Esophagus muscularis mucosa (tissue), 4 donors: ENCODE data around the gene OSBPL2. TPM values are rescaled to one million over a fixed set of nuclear protein-coding genes. Genes with fewer than 3 reads are reported as not detected.

ENCODE experiments used
- DNase-seq: peaks from one replicate; pipeline ENCODE4 v3.0.0-alpha.2; 2017; ENCODE audit errors: extremely low spot score
- H3K27ac ChIP-seq, 4 donors: fragments of 200-600 bp; sonication (generic); replicated peaks in 1 of 4; 1 replicate in 3 of 4; 2 replicates in 1 of 4; pipeline ENCODE4 v1.5.1; 2016 to 2019; ENCODE audit warnings: mild to moderate bottlenecking in 1 of 4
- H3K27me3 ChIP-seq, 4 donors: fragments of 200-600 bp; sonication (generic); one replicate each; pipeline versions ENCODE4 v1.5.1 to v1.6.0; 2016 to 2019
- H3K36me3 ChIP-seq, 4 donors: fragments of 200-600 bp; sonication (generic); one replicate each; pipeline ENCODE4 v1.5.1; 2016 to 2019
- H3K4me1 ChIP-seq, 4 donors: fragments of 200-600 bp; sonication (generic); one replicate each; pipeline ENCODE4 v1.5.1; 2016 to 2019
- H3K4me3 ChIP-seq, 4 donors: fragments of 200-600 bp; sonication (generic); 1 replicate in 2 of 4; 2 replicates in 2 of 4; pipeline ENCODE4 v1.5.1; 2016 to 2019; ENCODE audit warnings: mild to moderate bottlenecking in 4 of 4, moderate library complexity in 1 of 4
- H3K9me3 ChIP-seq, 4 donors: fragments of 200-600 bp; sonication (generic); 1 replicate in 3 of 4; 2 replicates in 1 of 4; pipeline ENCODE4 v1.5.1; 2016 to 2019
- EP300 ChIP-seq: sonication (generic); formaldehyde crosslinking; IDR thresholded peaks from one replicate; pipeline ENCODE4 v1.6.1; 2017; ENCODE audit warnings: antibody characterized with exemption
- POLR2A ChIP-seq: fragments of 450-650 bp; IDR thresholded peaks from one replicate; pipeline ENCODE4 v1.6.1; 2017; ENCODE audit warnings: antibody characterized with exemption, moderate library complexity, mild to moderate bottlenecking, low read depth
- POLR2AphosphoS5 ChIP-seq, 2 donors: sonication (generic); formaldehyde crosslinking; IDR thresholded peaks; one replicate each; pipeline ENCODE4 v1.6.1; 2017; ENCODE audit warnings: antibody characterized with exemption in 2 of 2
- WGBS: methylation state at CpG from one replicate; pipeline ENCODE4 v1.1.5; 2018; 5-methylcytosine and 5-hydroxymethylcytosine counted together
- intact Hi-C: fragments of 100-400 bp; cut with DNase I; formaldehyde crosslinking; loops from one replicate; pipeline ENCODE4 v1.15.1; 2023
- total RNA-seq, 4 donors: library from RNA; depleted of rRNA; stranded (reverse); fragments of >200 nt; gene quantifications; one replicate each; pipeline versions ENCODE4 v1.1.0 to v1.2.1, GENCODE V29; 2016
- TF ChIP-seq, protein P1 (sequence below), 3 experiments: fragments of 200-600 bp in 2 of 3; fragments of 450-650 bp in 1 of 3; sonication (generic) in 2 of 3; IDR thresholded peaks; one replicate each; pipeline ENCODE4 v1.5.1; 2017 to 2019; ENCODE audit warnings: antibody characterized with exemption in 3 of 3, mild to moderate bottlenecking in 2 of 3, moderate library complexity in 1 of 3

The OSBPL2 gene
- total RNA-seq, 4 donors from 2014 or later = 34.5 to 52.7 (median 44.2) TPM

DNA sequence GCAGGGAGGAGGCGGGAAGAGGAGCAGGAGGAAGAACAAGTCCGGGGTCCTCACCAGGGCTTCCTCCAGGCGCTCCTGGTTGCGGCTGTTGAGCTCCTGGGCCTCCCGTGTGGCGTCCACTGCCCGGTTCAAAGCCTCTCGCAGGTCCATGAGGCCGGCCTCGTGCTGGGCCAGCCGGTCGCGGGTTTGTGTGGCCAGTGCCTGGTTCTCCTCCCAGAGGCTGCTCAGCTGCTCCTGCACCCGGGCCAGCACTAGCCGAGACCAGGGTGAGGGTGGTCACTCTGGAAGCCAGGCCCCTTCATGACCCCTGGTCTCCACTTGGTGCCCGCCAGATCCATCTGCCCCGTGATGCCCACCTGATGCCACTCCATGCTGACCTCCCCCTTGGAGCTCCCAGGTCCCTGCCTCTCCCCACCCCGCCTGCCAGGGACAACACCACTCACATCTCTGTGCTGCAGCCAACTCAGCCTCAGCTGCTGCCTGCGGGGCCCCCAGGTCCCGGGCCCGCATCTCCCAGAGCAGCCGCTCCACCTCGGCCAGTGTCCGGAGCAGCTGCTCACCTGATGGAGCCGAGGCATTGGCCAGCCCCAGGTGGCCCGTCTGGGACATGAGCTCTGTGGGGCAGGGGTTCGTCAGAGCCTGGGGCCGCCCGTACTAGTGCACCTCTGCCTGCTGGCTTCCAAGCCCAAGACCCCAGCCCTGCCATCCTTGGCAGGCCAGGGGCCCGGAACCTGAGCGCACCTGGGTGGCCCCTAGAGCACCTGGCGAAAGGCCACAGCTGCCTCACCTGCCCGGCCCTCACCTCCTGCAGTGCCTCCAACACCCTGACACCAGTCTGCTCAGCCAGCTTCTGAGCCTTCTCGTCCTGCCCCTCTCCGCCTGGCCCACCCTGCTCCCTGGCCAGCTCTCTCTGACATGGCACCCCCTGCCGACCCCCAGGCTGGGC lies 80.4 kb downstream of the OSBPL2 start:
- Histone ChIP-seq H3K4me3 (no peak overlapping the region), H3K4me1 (peaks cover 0 to 5% (median 0%) of the 10 kb centered on the region in 4 donors), H3K27me3 (no peaks in the 10 kb centered on the region), H3K9me3 (no peaks in the 10 kb centered on the region), H3K36me3 (peaks cover 74 to 89% (median 86%) of the 10 kb centered on the region in 4 donors), H3K27ac (peak overlapping the region in 2 of 4 donors; percentile 27 to 57)
- intact Hi-C loops = no loop called here
- TF ChIP-seq POLR2AphosphoS5 (IDR thresholded peaks at IDR 0.05) (no peak), EP300 (no peak), POLR2A (no peak)
- TF ChIP-seq, protein P1, sequence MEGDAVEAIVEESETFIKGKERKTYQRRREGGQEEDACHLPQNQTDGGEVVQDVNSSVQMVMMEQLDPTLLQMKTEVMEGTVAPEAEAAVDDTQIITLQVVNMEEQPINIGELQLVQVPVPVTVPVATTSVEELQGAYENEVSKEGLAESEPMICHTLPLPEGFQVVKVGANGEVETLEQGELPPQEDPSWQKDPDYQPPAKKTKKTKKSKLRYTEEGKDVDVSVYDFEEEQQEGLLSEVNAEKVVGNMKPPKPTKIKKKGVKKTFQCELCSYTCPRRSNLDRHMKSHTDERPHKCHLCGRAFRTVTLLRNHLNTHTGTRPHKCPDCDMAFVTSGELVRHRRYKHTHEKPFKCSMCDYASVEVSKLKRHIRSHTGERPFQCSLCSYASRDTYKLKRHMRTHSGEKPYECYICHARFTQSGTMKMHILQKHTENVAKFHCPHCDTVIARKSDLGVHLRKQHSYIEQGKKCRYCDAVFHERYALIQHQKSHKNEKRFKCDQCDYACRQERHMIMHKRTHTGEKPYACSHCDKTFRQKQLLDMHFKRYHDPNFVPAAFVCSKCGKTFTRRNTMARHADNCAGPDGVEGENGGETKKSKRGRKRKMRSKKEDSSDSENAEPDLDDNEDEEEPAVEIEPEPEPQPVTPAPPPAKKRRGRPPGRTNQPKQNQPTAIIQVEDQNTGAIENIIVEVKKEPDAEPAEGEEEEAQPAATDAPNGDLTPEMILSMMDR (IDR thresholded peaks at IDR 0.05) = no peak
- no peak for DNase-seq
- WGBS = 88% methylated on average over 26 of the region's 36 CpGs

DNA sequence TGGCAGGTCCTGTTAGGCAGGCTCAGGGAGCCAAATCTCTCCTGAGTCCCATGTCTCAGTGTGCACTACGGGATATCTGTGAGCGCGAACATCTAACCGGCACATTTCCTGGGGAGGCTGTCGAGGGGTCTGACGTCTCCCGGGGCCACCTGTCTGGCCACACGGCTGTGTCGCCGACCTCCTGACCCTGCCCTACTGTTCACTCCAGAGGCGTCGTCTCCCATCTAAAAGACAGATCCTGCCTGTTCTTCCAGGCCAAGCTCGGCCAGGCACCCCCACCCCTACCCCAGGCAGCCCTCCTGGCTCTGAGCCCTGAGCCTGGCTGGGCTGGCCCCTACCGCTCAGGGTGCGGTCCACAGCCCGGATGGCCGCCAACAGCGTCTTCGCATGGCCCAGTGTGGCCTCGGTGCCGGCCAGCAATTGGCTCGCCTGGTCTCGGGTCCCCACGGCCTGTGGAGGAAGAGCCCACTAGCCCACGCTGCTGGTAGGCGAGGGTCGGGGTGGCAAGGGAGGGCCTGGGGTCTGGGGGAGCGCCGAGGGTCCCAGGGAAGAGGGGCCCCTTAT lies 81.1 kb downstream of the OSBPL2 start:
- intact Hi-C loops = no loop called here
- Histone ChIP-seq H3K27me3 (no peaks in the 10 kb centered on the region), H3K4me1 (peaks cover 0 to 5% (median 0%) of the 10 kb centered on the region in 4 donors), H3K4me3 (no peak overlapping the region), H3K9me3 (no peaks in the 10 kb centered on the region), H3K27ac (peak overlapping the region in 2 of 4 donors; percentile 10 to 57), H3K36me3 (peaks cover 74 to 89% (median 86%) of the 10 kb centered on the region in 4 donors)
- TF ChIP-seq, protein P1 (IDR thresholded peaks at IDR 0.05) = no peak
- no peak for TF ChIP-seq POLR2AphosphoS5 (IDR thresholded peaks at IDR 0.05)
- TF ChIP-seq POLR2A = no peak
- TF ChIP-seq EP300 = no peak
- no peak for DNase-seq
- WGBS = 78% methylated on average over 28 of the region's 29 CpGs

DNA sequence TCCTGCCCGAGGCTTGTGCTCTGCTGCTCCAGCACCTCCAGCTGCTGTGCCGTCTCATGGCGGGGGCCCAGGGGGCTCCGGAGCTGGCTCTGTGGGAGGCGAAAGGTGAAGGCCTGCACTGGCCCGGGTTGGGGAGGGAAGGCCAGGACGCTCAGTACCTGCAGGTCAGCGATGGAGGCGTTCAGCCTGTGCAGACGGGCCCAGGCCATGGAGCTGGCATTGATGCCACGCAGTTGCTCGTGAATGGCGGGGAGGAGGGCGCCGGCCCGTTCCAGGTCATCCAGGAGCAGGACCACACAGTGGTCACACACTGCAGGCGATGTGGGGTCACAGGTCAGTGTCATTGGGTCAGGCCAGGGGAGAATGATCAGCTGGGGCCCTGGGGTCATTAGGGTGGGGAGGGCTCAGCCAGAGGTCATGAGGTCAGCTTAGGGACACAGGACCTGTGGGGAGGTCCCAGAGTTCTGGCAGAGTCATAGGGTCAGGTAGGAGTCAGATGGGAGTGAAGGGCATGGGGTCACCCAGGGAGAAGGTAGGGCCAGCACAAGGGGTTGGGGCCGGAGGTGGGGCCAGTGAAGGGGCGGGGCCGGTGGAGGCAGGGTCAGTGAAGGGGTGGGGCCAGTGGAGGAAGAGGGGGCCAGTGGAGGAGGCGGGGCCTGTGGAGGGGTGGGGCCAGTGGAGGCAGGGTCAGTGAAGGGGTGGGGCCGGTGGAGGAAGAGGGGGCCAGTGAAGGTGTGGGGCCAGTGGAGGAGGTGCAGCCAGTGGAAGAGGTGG lies 82.4 kb downstream of the OSBPL2 start:
- Histone ChIP-seq H3K36me3 (peaks cover 64 to 89% (median 86%) of the 10 kb centered on the region in 4 donors), H3K27me3 (no peaks in the 10 kb centered on the region)
- DNase-seq = no peak

DNA sequence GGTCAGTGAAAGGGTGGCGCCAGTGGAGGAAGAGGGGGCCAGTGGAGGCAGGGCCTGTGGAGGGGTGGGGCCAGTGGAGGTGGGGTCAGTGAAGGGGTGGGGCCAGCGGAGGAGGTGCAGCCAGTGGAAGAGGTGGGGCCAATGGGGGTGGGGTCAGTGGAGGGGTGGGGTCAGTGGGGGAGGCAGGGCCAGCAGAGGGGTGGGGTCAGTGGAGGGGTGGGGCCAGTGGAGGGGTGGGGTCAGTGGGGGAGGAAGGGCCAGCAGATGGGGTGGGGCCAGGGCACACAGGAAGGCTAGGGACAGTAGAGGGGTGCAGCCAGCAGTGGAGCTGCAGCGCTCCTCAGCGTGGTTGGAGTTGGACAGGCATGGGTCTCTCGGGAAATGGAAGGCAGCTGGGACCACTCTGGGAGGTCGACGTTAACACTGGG lies 83.2 kb downstream of the OSBPL2 start:
- H3K4me1 ChIP-seq = peaks cover 0 to 5% (median 0%) of the 10 kb centered on the region in 4 donors
- TF ChIP-seq POLR2AphosphoS5 (IDR thresholded peaks at IDR 0.05) (no peak), POLR2A (no peak), EP300 (no peak)
- TF ChIP-seq, protein P1 (IDR thresholded peaks at IDR 0.05) = no peak
- no peak for DNase-seq
- no peaks in the 10 kb centered on the region for H3K27me3 ChIP-seq
- 74% methylated on average over 6 of the region's 7 CpGs for WGBS
- peak overlapping the region in 3 of 4 donors; percentile 28 to 57 (median 41) for H3K27ac ChIP-seq
- intact Hi-C loops = no loop called here
- H3K36me3 ChIP-seq = peaks cover 64 to 89% (median 86%) of the 10 kb centered on the region in 4 donors
- no peaks in the 10 kb centered on the region for H3K9me3 ChIP-seq
- no peak overlapping the region for H3K4me3 ChIP-seq

More for the DNA sequence above, 82.4 kb downstream of the OSBPL2 start:
- no peak overlapping the region for H3K4me3 ChIP-seq
- peaks cover 0 to 5% (median 0%) of the 10 kb centered on the region in 4 donors for H3K4me1 ChIP-seq
- no peaks in the 10 kb centered on the region for H3K9me3 ChIP-seq
- peak overlapping the region in 3 of 4 donors; percentile 44 to 59 (median 57) for H3K27ac ChIP-seq
- WGBS = 84% methylated on average over 21 of the region's 22 CpGs
- intact Hi-C loops = no loop called here
- TF ChIP-seq POLR2A (no peak), POLR2AphosphoS5 (IDR thresholded peaks at IDR 0.05) (peak in 1 of 2 donors; percentile 19), EP300 (no peak)
- TF ChIP-seq, protein P1 (IDR thresholded peaks at IDR 0.05) = no peak
